ENCODE measurements around the gene ESYT2. TPM values are rescaled to one million over a fixed set of nuclear protein-coding genes. Genes with fewer than 3 reads are reported as not detected.
A peak's percentile ranks its signal among the peaks of the same experiment; 100 is the strongest.
"Not testable (repeated sequence)": the region's sequence is repeated elsewhere in the genome, so short reads cannot be mapped to it uniquely, and the experiment has no call there.

Gene ESYT2
- 131 TPM for polyA plus RNA-seq (2012; ENCODE audit: insufficient read depth, insufficient read length)

DNA sequence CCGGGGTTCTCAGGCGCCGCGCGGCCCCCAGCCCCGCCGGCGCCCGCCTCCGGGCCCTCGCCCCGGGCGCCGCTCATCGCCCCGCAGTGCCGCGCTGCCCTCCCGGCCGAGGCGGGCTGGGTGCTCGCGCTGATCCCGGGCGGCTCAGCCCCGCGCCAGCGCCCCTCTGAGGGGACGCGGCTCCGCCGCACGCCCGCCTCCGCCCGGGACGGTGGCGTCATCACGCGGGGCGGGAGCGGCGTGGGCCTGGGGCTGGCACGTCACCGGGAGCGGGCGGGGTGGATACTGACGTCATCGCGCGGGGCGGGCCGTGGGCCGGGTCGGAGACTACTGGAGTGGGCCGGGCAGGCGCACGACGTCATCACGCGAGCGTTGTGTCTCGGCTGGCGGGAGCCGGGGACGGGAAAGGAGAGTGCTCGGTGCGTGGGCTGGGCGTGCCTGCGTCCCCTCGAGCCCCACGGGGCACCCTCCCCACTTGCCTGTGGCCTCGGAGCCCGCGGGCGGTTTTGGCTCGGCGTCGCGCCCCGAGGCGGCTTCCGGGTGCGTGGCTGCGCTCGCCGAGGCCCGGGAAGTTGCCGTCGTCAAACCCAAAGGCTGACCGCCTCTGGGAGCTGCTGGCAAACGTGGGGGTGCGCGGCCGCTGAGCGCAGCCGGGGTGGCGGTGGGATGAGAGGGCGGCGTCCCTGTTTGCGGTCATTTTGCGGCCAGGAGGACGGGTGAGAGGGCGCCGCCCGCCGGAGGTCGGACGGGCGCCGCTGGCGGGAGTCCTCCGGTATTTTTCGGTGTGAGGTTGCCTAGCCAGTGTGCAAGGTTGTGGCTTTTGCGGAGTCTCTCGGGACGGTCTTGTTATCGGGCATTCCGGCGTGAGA is at the start of gene ESYT2:
ESYT2 (minus strand) TSS at position 168 of the 869 bp plus-strand sequence; CDS start at position 77, 91 bp downstream.
- DNase-seq (ENCODE audit: low read depth, low spot score) = peak; percentile 94
- H3K4me3 ChIP-seq (ENCODE audit: low read length) = peak within 1 kb of the TSS; percentile 79

GRCh38 chr7:158878151-158879079 is 49.1 kb upstream of the ESYT2 start:
- H3K4me3 ChIP-seq (ENCODE audit: low read length); DNase-seq (ENCODE audit: low read depth, low spot score): not testable (repeated sequence)

DNA sequence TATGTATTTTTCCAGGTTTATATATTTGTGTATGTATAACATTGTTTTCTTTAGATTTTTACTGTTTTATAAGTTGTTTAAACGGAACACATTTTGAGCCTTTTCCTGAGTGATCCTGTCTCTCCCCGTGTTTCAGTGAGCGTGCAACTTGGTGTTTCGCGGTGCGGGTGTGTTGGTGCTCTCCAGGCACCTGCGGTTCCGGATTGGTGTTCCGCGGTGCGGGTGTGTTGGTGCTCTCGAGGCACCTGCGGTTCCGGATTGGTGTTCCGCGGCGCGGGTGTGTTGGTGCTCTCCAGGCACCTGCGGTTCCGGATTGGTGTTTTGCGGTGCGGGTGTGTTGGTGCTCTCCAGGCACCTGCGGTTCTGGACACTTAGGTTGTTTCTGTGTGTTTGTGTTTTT is 47.7 kb upstream of the ESYT2 start:
- DNase-seq (ENCODE audit: low read depth, low spot score) = no peak
- no peak overlapping the region for H3K4me3 ChIP-seq (ENCODE audit: low read length)

DNA sequence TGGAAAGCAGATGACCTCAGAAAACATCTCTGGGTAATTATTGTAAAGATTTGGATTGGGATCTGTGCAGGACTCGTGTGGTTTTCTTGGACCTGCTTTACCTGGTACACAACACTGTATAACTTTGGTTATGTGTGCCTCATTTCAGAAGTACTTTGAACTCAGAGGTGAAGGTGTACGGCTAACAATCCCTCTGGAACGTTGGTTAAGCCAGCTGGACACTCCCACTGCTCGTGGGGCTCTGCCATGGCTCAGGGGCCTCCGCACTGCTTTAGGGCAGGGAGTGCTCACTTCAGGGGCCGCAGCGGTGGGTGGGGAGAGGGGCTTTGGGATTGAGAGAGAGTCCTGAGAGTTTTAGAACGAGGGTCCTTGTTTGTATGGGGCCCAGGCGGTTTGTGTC is 40.6 kb upstream of the ESYT2 start:
- no peak overlapping the region for H3K4me3 ChIP-seq (ENCODE audit: low read length)
- no peak for DNase-seq (ENCODE audit: low read depth, low spot score)

GRCh38 chr7:158868764-158869410 is 39.6 kb upstream of the ESYT2 start:
- no peak overlapping the region for H3K4me3 ChIP-seq (ENCODE audit: low read length)
- no peak for DNase-seq (ENCODE audit: low read depth, low spot score)

GRCh38 chr7:158867214-158867984 is 38.1 kb upstream of the ESYT2 start:
- no peak for DNase-seq (ENCODE audit: low read depth, low spot score)
- H3K4me3 ChIP-seq (ENCODE audit: low read length) = no peak overlapping the region

DNA sequence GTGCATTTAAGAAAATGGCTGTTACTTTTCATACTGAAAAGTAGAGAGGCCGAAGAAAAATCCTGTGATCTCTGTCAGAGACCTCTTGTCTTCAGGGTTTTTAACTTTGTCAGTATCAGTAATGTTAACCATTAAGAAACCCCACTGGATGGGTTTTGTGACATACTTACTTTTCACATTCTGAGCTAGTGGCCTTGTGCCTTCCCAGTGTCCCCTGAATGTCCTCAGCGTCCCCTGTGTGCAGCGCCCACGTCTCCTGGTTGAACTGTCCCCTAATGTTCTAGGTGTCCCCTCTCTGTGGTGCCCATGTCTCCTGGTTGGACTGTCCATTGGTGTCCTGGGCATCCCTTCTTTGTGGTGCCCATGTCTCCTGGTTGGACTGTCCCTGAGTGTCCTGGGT is 36.7 kb upstream of the ESYT2 start:
- no peak overlapping the region for H3K4me3 ChIP-seq (ENCODE audit: low read length)
- DNase-seq (ENCODE audit: low read depth, low spot score) = no peak

DNA sequence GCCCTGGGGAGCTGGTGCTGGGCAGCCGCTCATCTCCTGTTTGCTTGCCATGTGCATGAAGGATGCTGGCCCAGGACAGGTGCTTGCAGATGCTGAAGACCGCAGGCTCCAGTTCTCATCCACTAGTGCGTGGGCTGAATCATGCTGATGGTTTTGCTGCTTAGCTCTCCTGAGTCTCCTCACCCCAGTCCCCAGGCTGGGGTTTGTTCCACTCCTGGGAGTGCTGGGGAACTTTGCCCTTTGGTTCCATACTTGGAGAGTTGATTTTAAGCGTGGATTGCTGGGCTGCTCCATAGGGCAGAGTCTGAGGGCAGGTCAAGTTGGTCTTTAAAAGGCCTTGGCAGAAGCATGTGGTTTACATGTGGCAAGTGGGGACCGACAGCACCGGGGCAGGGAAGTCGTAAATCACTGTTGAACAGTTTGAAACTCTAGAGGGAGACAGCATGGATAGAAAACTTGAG is 36.2 kb upstream of the ESYT2 start:
- no peak overlapping the region for H3K4me3 ChIP-seq (ENCODE audit: low read length)
- DNase-seq (ENCODE audit: low read depth, low spot score) = no peak

GRCh38 chr7:158864833-158865232 is 35.5 kb upstream of the ESYT2 start:
- no peak for DNase-seq (ENCODE audit: low read depth, low spot score)
- H3K4me3 ChIP-seq (ENCODE audit: low read length) = no peak overlapping the region

- no peak for DNase-seq (ENCODE audit: low read depth, low spot score)
- no peak overlapping the region for H3K4me3 ChIP-seq (ENCODE audit: low read length)
Observed at GRCh38 chr7:158864507-158864820, 35.2 kb upstream of the ESYT2 start.

- no peak for DNase-seq (ENCODE audit: low read depth, low spot score)
- peak overlapping the region; percentile 52 for H3K4me3 ChIP-seq (ENCODE audit: low read length)
Observed at GRCh38 chr7:158863611-158864506, 34.5 kb upstream of the ESYT2 start.

GRCh38 chr7:158862985-158863610 is 33.8 kb upstream of the ESYT2 start:
- H3K4me3 ChIP-seq (ENCODE audit: low read length) = peak overlapping the region; percentile 52
- DNase-seq (ENCODE audit: low read depth, low spot score) = peak; percentile 57

GRCh38 chr7:158861936-158862704 is 32.8 kb upstream of the ESYT2 start:
- H3K4me3 ChIP-seq (ENCODE audit: low read length) = no peak overlapping the region
- no peak for DNase-seq (ENCODE audit: low read depth, low spot score)

DNA sequence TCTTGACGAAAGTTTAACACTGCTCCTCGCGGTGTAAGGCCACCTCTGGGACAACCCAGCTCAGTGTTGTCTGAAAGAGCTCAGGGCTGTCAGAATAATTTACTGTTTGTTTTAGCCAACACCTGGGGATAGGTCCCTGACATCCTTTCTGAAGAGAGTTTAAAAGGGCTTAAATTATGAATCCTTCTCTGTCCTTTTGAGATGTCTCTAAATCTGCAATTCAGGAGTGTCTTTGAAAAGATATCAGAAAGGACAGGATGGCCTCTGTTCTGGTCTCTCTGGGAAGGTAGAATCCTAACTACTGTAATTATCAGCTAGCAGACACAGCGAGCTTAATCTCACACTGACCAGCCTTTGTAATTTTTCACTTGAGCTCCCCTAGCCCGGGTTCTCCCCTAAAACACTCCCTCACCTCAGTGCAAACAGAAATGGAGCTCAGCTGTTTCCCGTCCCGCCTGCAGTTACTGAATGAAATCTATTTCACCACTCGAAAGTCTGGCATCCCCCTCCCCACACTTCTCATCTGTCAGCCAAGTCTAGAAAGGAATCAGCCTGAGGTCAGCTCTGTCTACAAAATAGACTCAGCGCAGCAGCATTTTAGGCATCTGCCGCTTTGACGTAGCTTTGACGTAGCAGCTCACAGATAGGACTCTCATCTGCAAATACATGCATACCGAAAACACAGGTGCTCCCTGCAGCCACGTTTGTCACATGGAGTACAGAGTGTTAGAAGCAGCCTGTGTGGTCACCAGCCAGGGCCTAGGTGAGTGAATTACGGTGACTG is 31.9 kb upstream of the ESYT2 start:
- H3K4me3 ChIP-seq (ENCODE audit: low read length) = no peak overlapping the region
- no peak for DNase-seq (ENCODE audit: low read depth, low spot score)

GRCh38 chr7:158860394-158860793 is 31.1 kb upstream of the ESYT2 start:
- H3K4me3 ChIP-seq (ENCODE audit: low read length) = no peak overlapping the region
- no peak for DNase-seq (ENCODE audit: low read depth, low spot score)

Data from Jurkat, Clone E6-1 (cell line).